Activated gamma-delta T cell treated with anti-CD3 and anti-CD28 coated beads, Interleukin-2, amount 50 U/mL, for 16 hours (primary cell): Measurements from ENCODE around the gene METTL1.

Experiments used
- DNase-seq: peaks from one replicate; pipeline ENCODE4 v3.0.0-alpha.2; 2020; ENCODE audit warnings: low read depth

METTL1 gene

DNA sequence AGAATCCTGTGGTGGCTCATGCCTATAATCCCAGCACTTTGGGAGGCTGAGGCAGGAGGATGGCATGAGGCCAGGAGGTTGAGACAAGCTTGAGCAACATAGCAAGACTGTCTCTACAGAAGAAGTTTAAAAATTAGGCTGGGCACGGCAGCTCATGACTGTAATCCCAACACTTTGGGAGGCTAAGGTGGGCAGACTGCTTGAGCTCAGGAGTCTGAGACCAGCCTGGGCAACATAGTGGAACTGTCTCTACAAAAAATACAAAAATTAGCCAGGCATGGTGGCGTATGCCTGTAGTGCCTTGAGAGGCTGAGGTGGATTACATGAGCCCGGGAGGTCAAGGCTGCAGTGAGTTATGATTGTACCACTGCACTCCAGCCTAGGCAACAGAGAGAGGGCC, 4.0 kb downstream of the METTL1 start:
- DNase-seq = no peak

DNA sequence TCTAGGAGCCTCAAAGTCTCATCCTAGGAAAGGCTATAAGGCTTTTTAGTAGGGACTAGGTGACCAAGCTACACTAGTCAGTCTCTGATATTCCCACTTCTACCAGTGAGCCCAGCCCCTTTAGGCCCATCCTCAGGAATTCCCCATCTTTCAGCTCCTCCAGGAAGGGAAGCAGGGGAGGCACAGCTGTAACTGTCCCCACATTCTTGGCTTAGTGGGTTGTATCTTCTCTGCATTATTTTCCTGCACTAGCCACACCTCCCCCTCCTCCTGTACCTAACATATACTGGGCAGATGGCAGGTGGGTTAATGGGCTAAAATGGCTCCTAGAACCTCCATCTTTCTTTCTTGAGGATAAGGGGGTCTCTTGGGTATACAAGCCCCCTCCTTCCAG, 4.6 kb downstream of the METTL1 start:
- DNase-seq = no peak

DNA sequence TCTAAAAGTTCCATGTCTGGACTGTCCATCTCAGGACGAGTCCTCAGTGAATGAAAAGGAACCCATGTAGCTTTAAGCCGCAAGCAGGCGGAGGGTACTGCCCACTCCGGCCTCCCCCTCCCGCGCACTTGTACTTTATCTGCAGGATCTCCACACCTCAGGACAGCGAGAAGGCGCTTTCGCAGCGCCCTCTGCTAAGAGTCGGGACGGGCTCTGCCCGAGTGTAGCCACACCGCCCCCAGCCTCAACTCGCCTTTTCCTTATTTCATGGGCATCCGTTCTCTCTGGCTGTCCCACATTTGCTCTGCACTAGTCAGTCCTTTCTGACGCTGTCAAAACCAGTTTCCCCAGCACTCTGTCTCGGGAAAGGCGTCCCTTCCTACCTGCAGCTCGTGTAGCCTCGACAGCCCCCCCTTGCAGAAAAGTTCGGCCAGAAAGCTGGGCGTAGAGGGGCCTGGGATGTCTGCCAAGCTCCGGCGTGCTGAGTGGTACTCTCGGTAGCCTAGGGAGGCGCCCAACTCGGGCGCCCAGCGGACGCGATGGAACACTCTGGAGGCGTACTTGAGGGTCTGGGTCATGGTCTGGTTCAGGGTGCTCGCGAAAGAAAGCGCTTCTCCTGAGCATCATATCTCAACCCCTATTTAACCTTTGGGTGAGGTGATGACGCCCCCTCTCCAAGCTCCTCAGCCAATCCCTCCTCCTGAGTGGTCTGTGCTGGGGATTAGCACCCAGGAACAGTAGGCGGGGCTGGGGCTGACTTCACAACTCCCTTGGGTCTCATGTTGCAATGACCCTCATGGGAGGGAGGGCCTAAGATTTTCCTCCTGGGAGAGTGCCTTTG, 5.2 kb downstream of the METTL1 start, which contains the start of gene CYP27B1:
Gene CYP27B1 (minus strand): TSS at position 615 of the 841 bp plus-strand sequence. CDS start 37 bp downstream, at position 578.
- no peak for DNase-seq

DNA sequence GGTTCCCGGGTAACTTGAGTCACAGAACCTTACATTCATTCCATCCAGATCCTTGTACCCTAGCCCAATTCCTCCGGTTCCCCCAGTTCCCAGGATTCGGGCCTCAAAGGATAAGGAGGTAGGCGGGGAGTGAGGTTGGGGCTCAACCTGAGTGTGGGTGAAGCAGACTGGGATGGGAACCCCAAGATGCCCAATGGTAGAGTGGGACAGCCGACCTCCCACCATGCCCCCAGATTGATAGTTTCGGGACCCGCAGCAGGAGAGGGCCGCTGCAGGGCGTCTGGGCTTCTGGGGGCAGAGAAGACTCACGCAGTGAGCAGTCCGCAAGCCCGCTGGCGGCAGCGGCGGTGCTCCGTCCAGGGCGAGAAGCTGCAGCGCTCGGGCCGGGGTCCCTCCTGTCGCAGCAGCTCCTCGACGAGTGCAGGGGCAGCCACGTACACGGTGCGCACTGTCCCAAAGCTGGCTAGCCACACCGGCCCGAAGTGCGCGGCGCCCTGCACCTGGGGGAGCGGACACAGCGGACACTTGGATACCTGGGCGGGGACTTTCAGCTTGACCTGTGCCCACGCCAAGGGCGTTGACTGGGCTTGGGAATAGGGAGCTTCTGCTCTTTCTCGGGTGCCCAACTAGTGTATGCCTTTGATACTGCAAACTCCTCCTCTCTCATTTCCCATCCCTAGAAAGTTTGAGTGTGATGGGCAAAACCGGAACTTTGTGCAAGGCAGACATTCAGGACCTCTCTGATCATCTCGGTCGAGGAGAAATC, 6.0 kb downstream of the METTL1 start:
- DNase-seq = no peak

DNA sequence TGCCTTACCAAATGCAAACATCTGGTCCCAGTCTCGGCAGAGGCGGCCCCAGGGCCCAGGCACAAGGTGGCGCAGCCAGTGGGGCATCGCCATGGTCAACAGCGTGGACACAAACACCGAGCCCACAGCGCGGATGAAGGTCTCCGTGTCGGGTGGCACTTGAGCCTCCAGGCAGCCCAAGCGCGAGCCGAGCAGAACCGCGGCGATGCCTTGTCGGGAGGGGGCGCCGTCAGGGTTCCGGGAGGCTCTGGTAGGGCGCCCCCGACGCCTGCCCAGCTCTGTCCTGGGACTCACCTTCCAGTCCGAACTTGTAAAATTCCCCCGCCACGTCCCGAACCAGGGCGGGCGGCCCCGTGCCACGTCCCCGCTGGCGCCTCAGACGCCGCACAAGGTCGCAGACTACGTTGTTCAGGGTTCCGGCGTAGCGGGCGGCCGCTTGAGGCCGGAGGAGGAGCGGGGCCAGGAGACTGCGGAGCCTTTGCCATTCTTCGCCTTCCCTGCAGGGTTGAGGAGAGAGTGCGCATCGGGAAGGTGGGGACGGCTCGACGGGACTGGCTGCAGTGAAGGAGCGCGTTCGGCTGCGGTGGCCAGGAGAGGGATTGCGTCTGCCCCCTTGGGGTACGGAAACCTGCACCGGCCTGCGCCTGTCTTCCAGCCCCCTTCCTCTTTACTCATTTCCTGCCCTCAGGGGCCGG, 6.8 kb downstream of the METTL1 start:
- no peak for DNase-seq

DNA sequence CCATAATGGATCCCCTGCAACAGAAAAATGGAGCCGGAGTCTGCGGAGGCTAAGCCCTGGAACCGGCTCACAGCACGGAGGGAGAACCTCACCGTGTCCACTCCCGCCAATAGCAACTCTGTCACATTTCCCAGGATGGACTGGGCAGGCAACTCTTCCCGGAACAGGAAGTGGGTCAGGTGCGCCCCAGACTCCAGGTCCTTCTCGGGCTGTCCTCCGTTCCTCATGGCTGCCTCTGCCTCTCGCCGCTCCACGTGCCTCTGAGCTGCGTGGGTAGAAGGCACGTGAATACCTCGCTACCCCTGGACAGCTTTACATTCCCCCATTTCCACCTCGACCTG, 7.3 kb downstream of the METTL1 start:
- DNase-seq = no peak

DNA sequence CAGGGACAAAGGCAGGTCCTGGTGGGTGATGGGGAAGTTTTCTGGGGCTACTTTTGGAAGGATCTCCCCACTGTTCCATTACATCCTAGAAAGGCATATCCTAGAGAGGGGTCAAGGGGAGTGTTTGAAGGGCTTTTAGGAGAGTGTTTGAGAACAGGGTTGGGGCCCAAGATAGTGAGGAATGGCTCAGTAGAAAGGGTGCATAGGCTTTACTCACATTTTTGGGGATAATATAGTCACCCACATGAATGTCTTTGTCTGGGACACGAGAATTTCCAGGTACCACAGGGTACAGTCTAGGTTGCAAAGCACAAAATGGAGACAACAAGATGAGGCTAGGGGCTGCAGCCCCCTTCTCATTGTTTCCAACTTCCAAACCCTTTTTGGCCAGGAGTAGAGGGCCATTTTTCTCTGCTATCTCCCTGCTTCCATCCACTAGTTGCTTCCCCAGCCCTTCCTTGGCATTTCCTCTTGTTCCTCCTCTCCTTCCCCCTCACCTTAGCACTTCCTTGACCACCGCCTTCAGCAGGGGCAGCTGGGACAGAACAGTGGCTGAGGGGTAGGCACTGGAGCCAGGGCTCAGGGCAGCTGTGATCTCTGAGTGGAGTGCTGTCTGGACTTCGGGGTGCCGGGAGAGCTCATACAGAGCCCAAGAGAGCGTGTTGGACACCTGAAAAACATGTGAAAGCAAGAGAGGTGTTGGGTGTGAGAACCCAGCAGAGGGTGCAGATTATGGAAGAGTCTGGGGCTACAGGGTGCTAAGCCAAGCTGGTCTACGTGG, 7.8 kb downstream of the METTL1 start:
- no peak for DNase-seq

DNA sequence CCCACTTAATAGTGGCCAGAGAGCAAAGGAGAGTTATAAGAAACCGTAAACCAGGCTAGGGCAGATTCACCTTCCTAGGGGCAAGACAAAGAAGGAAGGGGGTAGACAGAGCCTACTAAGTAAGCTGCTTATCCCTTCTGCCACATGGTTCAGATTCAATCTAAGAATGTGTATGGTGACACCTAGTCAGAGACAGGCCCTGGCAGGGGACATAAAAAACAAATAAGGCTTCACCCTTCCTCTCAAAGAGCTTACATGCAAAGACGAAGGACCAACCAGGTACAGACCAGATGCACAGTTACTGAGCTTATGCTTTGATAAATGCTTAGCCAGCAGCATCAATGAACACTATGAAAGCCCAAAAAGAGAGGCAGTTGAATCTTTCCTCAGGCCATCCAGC, 9.4 kb downstream of the METTL1 start:
- DNase-seq = no peak

DNA sequence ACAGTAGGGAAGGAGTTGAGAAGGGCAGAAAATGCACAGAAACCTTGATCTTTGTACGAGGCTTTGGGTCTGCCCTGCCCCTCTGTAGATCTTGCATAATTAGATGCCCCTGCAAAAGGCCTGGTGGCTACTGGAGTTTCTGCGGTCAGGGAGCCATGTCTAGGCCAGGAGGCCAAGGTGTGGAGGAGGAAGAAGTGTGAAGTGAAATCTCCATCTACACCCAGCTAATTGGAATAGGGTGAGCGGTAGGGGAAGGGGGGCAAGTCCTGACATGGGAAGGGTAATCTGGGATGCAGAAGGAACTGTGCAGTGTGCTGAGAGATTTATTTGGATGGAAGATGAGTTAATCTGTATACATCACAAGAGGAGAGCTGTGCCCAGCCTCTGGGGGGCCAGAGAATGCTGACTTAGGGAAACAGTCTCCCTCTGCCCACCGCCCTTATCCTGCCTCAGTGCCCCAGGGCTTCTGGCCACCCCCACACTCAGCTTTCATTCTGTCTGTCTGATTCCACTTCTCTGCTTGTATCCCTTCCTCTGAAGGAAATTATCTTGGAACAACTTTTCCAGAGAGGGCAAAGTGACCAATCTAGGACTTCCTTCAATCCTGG, 10.4 kb downstream of the METTL1 start:
- no peak for DNase-seq

DNA sequence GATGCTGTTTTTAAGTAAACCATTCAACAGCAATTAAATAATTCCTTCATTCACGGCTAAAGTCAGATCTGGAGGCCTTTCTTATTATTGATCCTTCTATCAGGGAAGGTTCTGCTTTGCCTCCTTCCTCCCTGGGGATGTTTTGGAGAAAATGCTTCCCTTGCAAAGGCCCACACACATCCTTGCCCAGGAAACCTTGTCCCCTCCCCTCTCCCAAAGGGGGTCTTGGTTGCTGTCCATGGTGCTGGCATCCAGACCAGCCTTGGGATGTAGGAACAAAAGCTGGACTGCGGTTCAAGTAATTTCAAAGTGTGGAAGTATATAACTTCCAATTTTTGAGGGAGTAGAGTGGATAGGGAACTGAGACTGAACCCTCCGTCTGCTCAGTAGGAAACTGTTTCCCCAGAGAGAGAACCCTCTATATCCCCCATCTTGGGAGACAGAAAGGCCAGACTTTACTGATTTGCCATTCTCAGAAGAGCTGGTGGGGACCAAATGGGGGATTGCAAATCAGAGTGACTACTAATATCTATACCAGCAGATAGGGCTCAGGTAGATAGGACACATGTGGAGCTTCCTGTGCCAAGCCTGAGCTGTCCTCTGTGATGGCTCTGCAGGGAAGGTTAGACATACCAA, 11.4 kb downstream of the METTL1 start:
- DNase-seq = no peak

DNA sequence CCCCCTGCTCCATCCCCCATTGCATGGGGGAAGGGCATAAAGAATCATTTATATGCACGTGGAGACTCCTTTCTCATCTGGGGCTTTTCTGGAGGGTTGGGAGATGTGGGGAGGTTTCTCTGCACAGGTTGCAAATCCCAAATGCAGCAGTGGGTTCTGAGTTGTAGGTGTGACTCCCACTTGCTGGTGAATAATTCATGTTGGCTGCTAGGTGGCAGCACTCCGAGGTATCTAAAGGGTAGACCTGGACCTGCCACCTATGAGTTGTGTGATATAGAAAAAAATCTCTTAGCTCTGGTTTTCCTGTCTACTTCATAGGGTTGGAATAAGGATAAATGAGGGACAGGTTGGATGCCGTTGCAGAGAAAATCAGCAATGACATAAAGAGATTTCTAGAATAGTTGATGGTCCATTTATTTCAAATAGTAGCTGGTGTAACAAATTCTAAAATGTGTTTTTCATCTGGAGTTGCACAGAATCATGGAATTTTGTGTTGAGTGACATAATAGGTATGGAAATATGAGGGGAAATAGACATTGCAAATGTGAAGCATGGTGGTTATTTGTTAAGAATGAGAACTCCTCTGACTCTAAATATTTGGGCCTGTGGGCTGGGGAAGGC, 12.4 kb downstream of the METTL1 start:
- DNase-seq = no peak

DNA sequence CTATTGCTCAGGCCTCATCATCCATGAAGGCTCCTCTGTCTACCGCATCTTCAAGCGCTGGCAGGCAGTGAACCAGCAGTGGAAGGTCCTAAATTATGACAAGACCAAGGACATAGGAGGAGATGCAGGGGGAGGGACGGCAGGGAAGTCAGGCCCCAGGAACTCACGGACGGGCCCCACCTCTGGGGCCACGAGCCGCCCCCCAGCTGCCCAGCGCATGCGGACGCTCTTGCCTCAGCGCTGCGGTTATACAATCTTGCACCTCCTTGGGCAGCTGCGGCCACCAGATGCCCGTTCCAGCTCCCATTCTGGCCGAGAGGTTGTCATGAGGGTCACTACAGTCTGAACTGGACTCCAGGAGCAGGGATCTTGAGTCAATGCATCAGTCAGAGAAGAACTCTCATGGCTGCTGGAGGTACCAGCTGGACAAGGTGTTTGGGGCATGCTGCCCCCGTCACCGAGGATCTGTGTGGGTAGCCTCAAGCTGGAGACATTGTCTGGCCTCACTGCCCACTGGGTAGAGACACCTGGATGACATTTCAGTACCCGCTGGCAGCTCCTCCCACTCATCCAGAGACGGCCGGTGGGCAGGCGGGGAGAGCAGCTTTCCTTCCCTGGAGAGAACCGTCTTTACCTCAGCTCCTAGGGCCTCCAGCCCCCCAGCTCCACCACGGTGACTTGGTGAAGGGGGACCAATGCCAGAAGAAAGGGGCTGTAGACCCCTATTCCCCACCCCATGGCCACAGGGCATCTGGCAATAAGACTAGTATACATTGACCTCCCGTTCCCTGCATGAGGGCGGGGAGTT, 13.1 kb downstream of the METTL1 start:
- DNase-seq = no peak

DNA sequence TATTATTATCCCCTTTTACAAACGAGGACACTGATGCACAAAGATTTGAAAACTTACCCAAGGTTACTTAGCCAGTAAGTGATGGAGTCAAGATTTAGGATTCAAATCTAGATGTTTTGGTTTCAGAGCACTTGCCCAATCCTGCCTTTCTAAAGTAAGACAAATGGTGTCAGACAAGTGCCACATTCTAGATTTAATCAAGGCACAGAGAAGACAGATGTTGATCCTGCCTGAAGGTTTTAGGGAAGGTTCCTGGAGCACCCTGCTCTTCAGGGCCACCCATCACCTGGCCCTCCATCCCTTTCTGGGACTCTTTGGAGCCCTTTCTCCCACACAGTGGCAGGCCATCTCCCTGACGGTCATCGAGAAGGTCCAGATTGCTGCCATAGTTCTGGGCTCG, 14.1 kb downstream of the METTL1 start:
- DNase-seq = no peak

DNA sequence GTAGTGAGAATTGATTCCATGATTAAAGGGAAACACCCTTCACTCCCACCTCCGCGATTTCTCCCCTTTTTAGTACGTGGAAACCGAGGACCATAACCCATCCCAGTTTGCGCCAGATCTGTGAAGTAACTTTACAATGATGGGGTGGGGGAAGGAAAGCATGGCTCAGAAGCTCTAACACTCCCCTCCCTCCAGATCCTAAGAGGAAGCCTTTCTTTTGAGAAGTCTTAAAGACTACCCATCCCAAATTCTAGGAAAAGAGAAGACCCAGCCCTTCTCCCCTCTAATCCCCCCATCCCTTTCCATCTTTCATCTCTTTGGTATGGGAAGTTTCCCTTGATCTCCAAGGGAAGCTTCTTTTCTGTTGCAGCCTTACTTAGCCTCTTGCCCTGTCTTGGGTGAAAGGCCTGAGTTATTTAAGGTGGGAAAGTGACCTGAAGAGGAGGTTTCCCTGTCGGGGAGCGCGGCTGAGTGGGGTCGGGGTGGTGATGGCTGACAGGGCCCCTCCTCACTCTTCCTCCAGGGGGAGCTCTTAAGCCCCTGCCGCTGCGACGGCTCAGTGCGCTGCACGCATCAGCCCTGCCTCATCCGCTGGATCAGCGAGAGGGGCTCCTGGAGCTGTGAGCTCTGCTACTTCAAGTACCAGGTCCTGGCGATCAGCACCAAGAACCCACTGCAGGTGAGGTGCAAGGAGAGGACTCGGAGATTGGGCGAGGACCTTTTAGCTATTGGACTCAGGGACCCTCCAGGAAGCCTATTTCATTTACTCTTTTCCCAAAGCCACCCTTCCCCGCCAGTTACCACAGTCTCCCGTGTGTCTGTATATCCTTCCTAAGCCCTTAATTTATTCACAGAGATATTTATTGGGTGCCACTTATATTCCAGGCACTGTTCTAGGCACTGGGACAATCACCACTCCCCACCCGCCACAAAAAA, 15.2 kb downstream of the METTL1 start:
- DNase-seq = peak; percentile 57

DNA sequence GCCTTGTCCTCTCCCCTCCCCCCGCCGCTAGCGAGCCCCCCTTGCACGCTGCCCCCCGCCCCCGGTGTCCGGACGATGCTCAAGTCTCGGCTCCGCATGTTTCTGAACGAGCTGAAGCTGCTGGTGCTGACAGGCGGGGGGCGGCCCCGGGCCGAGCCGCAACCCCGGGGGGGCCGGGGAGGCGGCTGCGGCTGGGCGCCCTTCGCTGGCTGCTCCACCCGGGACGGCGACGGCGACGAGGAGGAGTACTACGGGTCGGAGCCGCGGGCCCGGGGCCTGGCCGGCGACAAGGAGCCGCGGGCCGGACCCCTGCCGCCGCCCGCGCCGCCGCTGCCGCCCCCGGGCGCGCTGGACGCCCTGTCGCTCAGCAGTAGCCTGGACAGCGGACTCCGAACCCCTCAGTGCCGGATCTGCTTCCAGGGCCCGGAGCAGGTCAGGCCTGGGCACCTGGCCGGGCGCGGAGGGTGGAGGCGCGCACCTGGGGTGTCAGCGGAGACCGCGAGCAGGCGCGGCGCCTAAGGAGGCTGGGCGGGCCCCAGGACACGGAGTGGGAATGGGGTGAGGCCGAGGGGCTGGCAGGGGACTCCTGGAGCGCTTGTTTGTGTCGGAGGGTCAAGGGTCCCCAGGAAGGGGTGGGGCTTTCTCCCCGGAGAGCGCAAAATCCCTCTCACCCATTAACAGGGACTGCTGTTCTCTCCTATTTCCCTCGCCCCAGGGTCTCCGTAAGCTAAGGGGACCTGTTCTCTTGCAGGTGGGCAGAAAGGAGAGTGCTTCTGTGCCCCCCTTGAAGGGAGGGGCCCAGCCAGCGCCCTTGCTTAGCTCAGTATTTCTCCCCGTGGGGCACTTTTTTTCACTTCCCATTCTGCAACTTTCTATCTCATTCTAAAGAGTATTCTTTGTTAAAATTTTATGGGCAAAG, 16.2 kb downstream of the METTL1 start:
- DNase-seq = no peak

DNA sequence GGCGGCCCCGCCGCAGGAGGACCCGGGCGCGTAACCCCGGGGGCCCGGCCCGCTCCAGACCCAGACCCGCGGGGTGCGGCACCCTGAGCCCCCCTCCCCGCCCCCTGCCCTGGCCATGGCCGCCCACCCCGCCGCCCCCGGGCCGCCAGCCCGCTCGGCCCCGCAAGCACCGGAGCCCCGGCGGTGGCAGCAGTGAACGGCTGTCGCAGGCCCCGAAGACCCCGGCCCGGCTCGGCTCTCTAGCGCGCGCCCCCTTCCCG, 16.8 kb downstream of the METTL1 start:
- DNase-seq = no peak

DNA sequence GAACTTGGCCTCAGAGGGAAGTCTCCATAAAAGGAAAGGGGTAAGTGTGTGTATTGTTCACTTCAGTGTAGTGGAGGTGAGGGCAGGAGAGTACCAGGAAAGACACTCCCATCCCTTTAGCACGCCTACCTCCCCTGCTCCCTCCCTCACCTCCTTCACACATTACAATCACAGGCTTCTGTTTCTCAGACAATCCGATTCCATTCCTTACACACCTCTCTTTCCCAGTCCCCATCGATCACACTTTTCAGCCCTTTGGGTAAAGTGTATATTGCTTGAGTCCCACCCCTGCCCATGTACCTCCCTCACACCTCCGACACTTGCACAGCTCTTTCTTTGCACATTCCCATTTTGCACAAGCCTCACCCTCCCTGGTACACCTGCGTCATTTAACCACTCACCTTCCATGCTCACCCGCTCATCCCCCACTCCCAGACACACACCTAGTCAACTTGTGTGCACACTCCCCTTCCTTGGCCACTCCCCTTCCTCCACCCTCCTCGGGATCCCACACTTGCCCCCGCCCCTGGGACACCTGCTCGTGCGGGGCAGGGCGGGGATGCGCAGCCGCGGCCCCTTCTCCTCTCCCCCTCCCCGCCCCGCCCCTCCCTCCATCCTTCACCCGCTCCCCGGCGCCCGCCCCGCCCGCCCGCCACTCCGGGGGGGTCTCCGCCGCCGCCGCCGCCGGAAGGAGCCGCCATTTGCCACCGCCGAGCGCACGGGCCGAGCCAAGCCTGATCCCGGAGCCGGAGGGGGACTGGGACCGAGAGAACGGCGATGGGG, 17.3 kb downstream of the METTL1 start, which contains the start of gene MARCHF9:
Gene MARCHF9 (plus strand): TSS at position 693 of the 783 bp plus-strand sequence. CDS start 426 bp downstream, outside the sequence.
- DNase-seq = peak; percentile 68
